Measurements from ENCODE around the gene KLLN. TPM values are rescaled to one million over a fixed set of nuclear protein-coding genes. Genes with fewer than 3 reads are reported as not detected.
"Not testable (repeated sequence)": the region's sequence is repeated elsewhere in the genome, so short reads cannot be mapped to it uniquely, and the experiment has no call there.

KLLN gene
- polyA plus RNA-seq, 1 donor from 2014 or later = 0.25 TPM

- H3K4me3 Mint-ChIP-seq = peak overlapping the region in 1 of 4 donors; percentile 44
Measured at GRCh38 chr10:87838650-87839049, 24.7 kb downstream of the KLLN start.

GRCh38 chr10:87837445-87837844, 25.9 kb downstream of the KLLN start:
- H3K27me3 Mint-ChIP-seq = no peaks in the 10 kb centered on the region
- H3K4me1 Mint-ChIP-seq = peaks cover 3 to 7% (median 6%) of the 10 kb centered on the region in 3 donors
- no peak overlapping the region for H3K27ac Mint-ChIP-seq
- no peaks in the 10 kb centered on the region for H3K9me3 Mint-ChIP-seq
- peaks cover 5% of the 10 kb centered on the region for H3K36me3 Mint-ChIP-seq
- no peak overlapping the region for H3K4me3 Mint-ChIP-seq

More at GRCh38 chr10:87838650-87839049, 24.7 kb downstream of the KLLN start:
- no peaks in the 10 kb centered on the region for H3K27me3 Mint-ChIP-seq
- H3K9me3 Mint-ChIP-seq = no peaks in the 10 kb centered on the region
- peaks cover 3 to 7% (median 6%) of the 10 kb centered on the region in 3 donors for H3K4me1 Mint-ChIP-seq
- no peak overlapping the region for H3K27ac Mint-ChIP-seq
- peaks cover 5% of the 10 kb centered on the region for H3K36me3 Mint-ChIP-seq

- Mint-ChIP-seq H3K27ac (no peak overlapping the region), H3K27me3 (no peaks in the 10 kb centered on the region), H3K4me3 (no peak overlapping the region)
Measured at GRCh38 chr10:87836098-87836497, 27.2 kb downstream of the KLLN start.

GRCh38 chr10:87829986-87830729, 33.2 kb downstream of the KLLN start:
- Mint-ChIP-seq H3K27ac (no peak overlapping the region), H3K36me3 (no peaks in the 10 kb centered on the region), H3K9me3 (no peaks in the 10 kb centered on the region), H3K4me3 (no peak overlapping the region), H3K27me3 (no peaks in the 10 kb centered on the region), H3K4me1 (no peaks in the 10 kb centered on the region)

More at GRCh38 chr10:87836098-87836497, 27.2 kb downstream of the KLLN start:
- H3K9me3 Mint-ChIP-seq = no peaks in the 10 kb centered on the region
- H3K4me1 Mint-ChIP-seq = peaks cover 3 to 7% (median 6%) of the 10 kb centered on the region in 3 donors
- H3K36me3 Mint-ChIP-seq = peaks cover 5% of the 10 kb centered on the region

- H3K27ac Mint-ChIP-seq, H3K9me3 Mint-ChIP-seq, H3K4me1 Mint-ChIP-seq, H3K27me3 Mint-ChIP-seq, H3K36me3 Mint-ChIP-seq, H3K4me3 Mint-ChIP-seq: not testable (repeated sequence)
Measured at GRCh38 chr10:87829051-87829450, 34.3 kb downstream of the KLLN start.

- Mint-ChIP-seq H3K27me3 (no peaks in the 10 kb centered on the region), H3K4me1 (no peaks in the 10 kb centered on the region), H3K27ac (no peak overlapping the region), H3K4me3 (no peak overlapping the region), H3K9me3 (no peaks in the 10 kb centered on the region), H3K36me3 (no peaks in the 10 kb centered on the region)
Measured at GRCh38 chr10:87827681-87828080, 35.7 kb downstream of the KLLN start.

GRCh38 chr10:87826653-87827052, 36.7 kb downstream of the KLLN start:
- no peaks in the 10 kb centered on the region for H3K27me3 Mint-ChIP-seq
- H3K4me1 Mint-ChIP-seq = no peaks in the 10 kb centered on the region
- H3K27ac Mint-ChIP-seq = no peak overlapping the region
- H3K36me3 Mint-ChIP-seq = peaks cover 1% of the 10 kb centered on the region
- H3K9me3 Mint-ChIP-seq = no peaks in the 10 kb centered on the region
- H3K4me3 Mint-ChIP-seq = no peak overlapping the region

GRCh38 chr10:87819289-87819585, 44.1 kb downstream of the KLLN start:
- H3K4me3 Mint-ChIP-seq = peak overlapping the region in 3 of 4 donors; percentile 39 to 97 (median 97)
- no peaks in the 10 kb centered on the region for H3K9me3 Mint-ChIP-seq
- peak overlapping the region in 2 of 3 donors; percentile 97 to 100 for H3K27ac Mint-ChIP-seq
- H3K4me1 Mint-ChIP-seq = peaks cover 24 to 31% (median 25%) of the 10 kb centered on the region in 3 donors
- peaks cover 8% of the 10 kb centered on the region for H3K36me3 Mint-ChIP-seq
- no peaks in the 10 kb centered on the region for H3K27me3 Mint-ChIP-seq

- Mint-ChIP-seq H3K4me1 (peaks cover 25 to 32% (median 26%) of the 10 kb centered on the region in 3 donors), H3K9me3 (no peaks in the 10 kb centered on the region), H3K27ac (peak overlapping the region; percentile 97 to 100 (median 98))
Measured at GRCh38 chr10:87818505-87819288, 44.6 kb downstream of the KLLN start.

GRCh38 chr10:87817609-87818504, 45.5 kb downstream of the KLLN start, which contains the start of gene ATAD1:
Gene ATAD1, minus strand, starts transcription at chr10:87818226. Its CDS starts 3,627 bp downstream, at chr10:87814599.
- H3K27me3 Mint-ChIP-seq = no peaks in the 10 kb centered on the region
- H3K9me3 Mint-ChIP-seq = no peaks in the 10 kb centered on the region
- peak within 1 kb of the TSS; percentile 95 to 99 (median 97) for H3K4me3 Mint-ChIP-seq
- peaks cover 9% of the 10 kb centered on the region for H3K36me3 Mint-ChIP-seq
- H3K27ac Mint-ChIP-seq = peak within 1 kb of the TSS; percentile 97 to 100 (median 98)
- H3K4me1 Mint-ChIP-seq = peaks cover 25 to 32% (median 26%) of the 10 kb centered on the region in 3 donors

More at GRCh38 chr10:87818505-87819288, 44.6 kb downstream of the KLLN start:
- peak overlapping the region; percentile 95 to 99 (median 97) for H3K4me3 Mint-ChIP-seq
- peaks cover 9% of the 10 kb centered on the region for H3K36me3 Mint-ChIP-seq
- H3K27me3 Mint-ChIP-seq = no peaks in the 10 kb centered on the region

GRCh38 chr10:87816898-87817608, 46.3 kb downstream of the KLLN start:
- H3K27me3 Mint-ChIP-seq = no peaks in the 10 kb centered on the region
- H3K9me3 Mint-ChIP-seq = no peaks in the 10 kb centered on the region
- H3K36me3 Mint-ChIP-seq = peaks cover 8% of the 10 kb centered on the region
- H3K4me3 Mint-ChIP-seq = peak overlapping the region; percentile 95 to 99 (median 97)
- peak overlapping the region; percentile 97 to 100 (median 98) for H3K27ac Mint-ChIP-seq
- H3K4me1 Mint-ChIP-seq = peaks cover 25 to 32% (median 26%) of the 10 kb centered on the region in 3 donors

GRCh38 chr10:87816163-87816897, 47.0 kb downstream of the KLLN start:
- peaks cover 25 to 38% (median 27%) of the 10 kb centered on the region in 3 donors for H3K4me1 Mint-ChIP-seq
- H3K27me3 Mint-ChIP-seq = no peaks in the 10 kb centered on the region
- peaks cover 8% of the 10 kb centered on the region for H3K36me3 Mint-ChIP-seq
- H3K4me3 Mint-ChIP-seq = peak overlapping the region; percentile 95 to 99 (median 97)
- H3K27ac Mint-ChIP-seq = peak overlapping the region; percentile 74 to 98 (median 97)
- no peaks in the 10 kb centered on the region for H3K9me3 Mint-ChIP-seq
